Mesenteric fat pad (tissue), 1 donor: Measurements from ENCODE around the gene MARVELD3. TPM values are rescaled to one million over a fixed set of nuclear protein-coding genes. Genes with fewer than 3 reads are reported as not detected.
"Not testable (repeated sequence)": the region's sequence is repeated elsewhere in the genome, so short reads cannot be mapped to it uniquely, and the experiment has no call there.

Source experiments
- DNase-seq: peaks from one replicate; pipeline ENCODE4 v3.0.0-alpha.2; 2020; ENCODE audit warnings: low spot score
- long read RNA-seq: library from polyadenylated mRNA; unstranded; transcript quantifications from one replicate; pipeline ENCODE4 v2.0.0, GENCODE V29; 2020
- total RNA-seq: library from RNA; stranded (reverse); fragmentation: NEBNext Ultra II Directional; extraction: Animal tissue kit (Norgen Biotek cat#: 25700); gene quantifications from one replicate; pipeline ENCODE4 v1.2.1, GENCODE V29; 2021
- donor health status: DM: yes; HTN: yes; CAD: no.

The MARVELD3 gene
- not detected for total RNA-seq
- long read RNA-seq, result 0 reads

GRCh38 chr16:71626018-71626857 lies at the start of gene MARVELD3:
MARVELD3 (plus strand) TSS chr16:71626184; CDS start chr16:71626230, 46 bp downstream.
- DNase-seq, result no peak

GRCh38 chr16:71576971-71577370 lies 49.0 kb upstream of the MARVELD3 start, which contains the start of gene TAT:
TAT (minus strand) TSS chr16:71577092; CDS start chr16:71576415, 677 bp downstream.
- DNase-seq, result no peak

- not testable (repeated sequence) for DNase-seq
These were observed 43.5 kb upstream of the MARVELD3 start for GRCh38 chr16:71582553-71582848.

- no peak for DNase-seq
These were observed 41.3 kb upstream of the MARVELD3 start for GRCh38 chr16:71584543-71585317.

- no peak for DNase-seq
These were observed 40.7 kb upstream of the MARVELD3 start for GRCh38 chr16:71585318-71585703.

GRCh38 chr16:71589334-71589733 lies 36.6 kb upstream of the MARVELD3 start:
- DNase-seq, result not testable (repeated sequence)

GRCh38 chr16:71590071-71590470 lies 35.9 kb upstream of the MARVELD3 start:
- DNase-seq, result not testable (repeated sequence)

- DNase-seq, result no peak
These were observed 35.4 kb upstream of the MARVELD3 start for GRCh38 chr16:71590584-71590983.

GRCh38 chr16:71591917-71592316 lies 34.1 kb upstream of the MARVELD3 start:
- DNase-seq, result no peak

- no peak for DNase-seq
These were observed 32.7 kb upstream of the MARVELD3 start for GRCh38 chr16:71593048-71593999.

GRCh38 chr16:71594000-71594646 lies 31.9 kb upstream of the MARVELD3 start:
- DNase-seq, result no peak

- DNase-seq, result not testable (repeated sequence)
These were observed 30.6 kb upstream of the MARVELD3 start for GRCh38 chr16:71595340-71595826.

- not testable (repeated sequence) for DNase-seq
These were observed 27.6 kb upstream of the MARVELD3 start for GRCh38 chr16:71598426-71598825.

- DNase-seq, result no peak
These were observed 25.2 kb upstream of the MARVELD3 start for GRCh38 chr16:71600822-71601221.

GRCh38 chr16:71609066-71609465 lies 16.9 kb upstream of the MARVELD3 start:
- DNase-seq, result no peak

- DNase-seq, result no peak
These were observed 15.5 kb upstream of the MARVELD3 start for GRCh38 chr16:71610447-71610846.

- no peak for DNase-seq
These were observed 14.8 kb upstream of the MARVELD3 start for GRCh38 chr16:71610936-71611871.

GRCh38 chr16:71614956-71615355 lies 11.0 kb upstream of the MARVELD3 start:
- not testable (repeated sequence) for DNase-seq

- DNase-seq, result no peak
These were observed 7.6 kb upstream of the MARVELD3 start for GRCh38 chr16:71618429-71618828.
